A549 (cell line): ENCODE data around the gene PSMF1. TPM values are rescaled to one million over a fixed set of nuclear protein-coding genes. Genes with fewer than 3 reads are reported as not detected.

Experiments
- ATAC-seq, 2 experiments: fragments of 200-7000 bp in 1 of 2; fragments of >200 bp in 1 of 2; cut with Nextera tagmentation in 1 of 2; cut with Tn5 transposase in 1 of 2; 3 replicates each; pipeline versions ENCODE4 v1.8.0 to v1.9.1; 2018 to 2020; ENCODE audit warnings: mild to moderate bottlenecking in 1 of 2, moderate library complexity in 1 of 2
- CTCF ChIA-PET: fragments of 300-600 bp; sonication (Branson Sonifier 250); formaldehyde crosslinking; extraction: SDS; loops from one replicate; lab custom pipeline; 2021; ENCODE audit warnings: antibody characterized with exemption, inconsistent platforms; lab: Yijun Ruan, JAX
- POLR2A ChIA-PET: fragments of 350-600 bp; formaldehyde crosslinking; extraction: SDS; loops from one replicate; lab custom pipeline; 2021; ENCODE audit warnings: antibody characterized with exemption, inconsistent platforms; lab: Yijun Ruan, JAX
- DNase-seq, 2 experiments: peaks; one replicate each; pipeline versions ENCODE4 v3.0.0 to v3.0.0-alpha.2; 2011 to 2016; ENCODE audit warnings: low read depth in 1 of 2, low spot score in 1 of 2
- FAIRE-seq: peaks from 2 replicates; lab custom pipeline; 2011; peaks lifted over from hg19 to GRCh38; lab: Jason Lieb, UNC
- H3K27ac ChIP-seq, 2 experiments: fragments of >200 bp; sonication (Bioruptor Twin); formaldehyde crosslinking; 3 replicates each; pipeline ENCODE4 v1.5.1; 2016 to 2017
- H3K4me1 ChIP-seq: fragments of >200 bp; sonication (Bioruptor Twin); formaldehyde crosslinking; 3 replicates; pipeline ENCODE4 v1.6.1; 2016
- H3K4me2 ChIP-seq: fragments of >200 bp; sonication (Bioruptor Twin); formaldehyde crosslinking; 3 replicates; pipeline ENCODE4 v1.6.1; 2016
- H3K4me3 ChIP-seq: fragments of >200 bp; sonication (Bioruptor Twin); formaldehyde crosslinking; 3 replicates; pipeline ENCODE4 v1.5.1; 2016
- H3K9me3 ChIP-seq: fragments of >200 bp; sonication (Bioruptor Twin); formaldehyde crosslinking; 3 replicates; pipeline ENCODE4 v1.6.1; 2016
- ATOH8 ChIP-seq: fragments of 250-450 bp; sonication (Bioruptor Pico); IDR thresholded peaks from 2 replicates; pipeline ENCODE4 v1.5.0; 2020; ENCODE audit warnings: low read depth, mild to moderate bottlenecking, moderate library complexity
- BHLHE40 ChIP-seq: IDR thresholded peaks from 2 replicates; pipeline ENCODE4 v1.6.1; 2012; ENCODE audit warnings: low read depth, low read length, inconsistent platforms
- CBX8 ChIP-seq: fragments of 200-600 bp; sonication (generic); IDR thresholded peaks from 2 replicates; pipeline ENCODE4 v1.6.1; 2016
- EHF ChIP-seq: fragments of 250-450 bp; sonication (Bioruptor Pico); IDR thresholded peaks from 2 replicates; pipeline ENCODE4 v1.5.0; 2020; ENCODE audit warnings: mild to moderate bottlenecking
- FOSL2 ChIP-seq, 2 experiments: fragments of 450-650 bp in 1 of 2; fragments of >200 bp in 1 of 2; sonication (Bioruptor Twin) in 1 of 2; formaldehyde crosslinking; IDR thresholded peaks; 2 replicates each; pipeline versions ENCODE4 v1.5.0 to v1.6.1; 2016 to 2020; ENCODE audit warnings: mild to moderate bottlenecking in 1 of 2, moderate library complexity in 1 of 2
- HDAC2 ChIP-seq: fragments of 200-600 bp; sonication (generic); IDR thresholded peaks from 2 replicates; pipeline ENCODE4 v1.6.1; 2016
- HOXB5 ChIP-seq: fragments of 250-450 bp; sonication (Bioruptor Pico); IDR thresholded peaks from 2 replicates; pipeline ENCODE4 v1.5.0; 2020; ENCODE audit warnings: mild to moderate bottlenecking, moderate library complexity
- KDM5A ChIP-seq: fragments of 200-600 bp; sonication (generic); IDR thresholded peaks from 2 replicates; pipeline ENCODE4 v1.6.1; 2016; ENCODE audit warnings: antibody characterized with exemption, mild to moderate bottlenecking
- MAZ ChIP-seq: fragments of 150-350 bp; IDR thresholded peaks from 2 replicates; pipeline ENCODE4 v1.6.1; 2014; ENCODE audit warnings: antibody characterized with exemption, low read depth, low read length, borderline replicate concordance
- MYC ChIP-seq: IDR thresholded peaks from 2 replicates; pipeline ENCODE4 v1.6.1; 2012; ENCODE audit warnings: mild to moderate bottlenecking, inconsistent platforms, low read length, improper control_type of control experiment, borderline replicate concordance
- NFE2L2 ChIP-seq: fragments of 150-350 bp; conservative IDR thresholded peaks from 2 replicates; pipeline ENCODE4 v1.6.1; 2014; ENCODE audit warnings: low read length
- NPAS2 ChIP-seq: fragments of 250-450 bp; sonication (Bioruptor Pico); IDR thresholded peaks from 2 replicates; pipeline ENCODE4 v1.8.0; 2022; ENCODE audit warnings: mild to moderate bottlenecking, moderate library complexity, borderline replicate concordance
- NR3C1 ChIP-seq: fragments of >200 bp; sonication (Bioruptor Twin); formaldehyde crosslinking; IDR thresholded peaks from 3 replicates; pipeline ENCODE4 v1.6.1; 2017
- POLR2AphosphoS2 ChIP-seq: conservative IDR thresholded peaks from 2 replicates; pipeline ENCODE4 v1.6.1; 2012; ENCODE audit warnings: low read length, improper control_type of control experiment, inconsistent platforms
- RARB ChIP-seq: fragments of 250-450 bp; sonication (Bioruptor Pico); IDR thresholded peaks from 2 replicates; pipeline ENCODE4 v1.8.0; 2021; ENCODE audit warnings: mild to moderate bottlenecking, moderate library complexity
- SMC3 ChIP-seq: fragments of >200 bp; sonication (Bioruptor Twin); formaldehyde crosslinking; IDR thresholded peaks from 3 replicates; pipeline ENCODE4 v1.6.1; 2018; ENCODE audit warnings: inconsistent platforms
- ZFP36 ChIP-seq: fragments of 450-650 bp; IDR thresholded peaks from 2 replicates; pipeline ENCODE4 v1.6.1; 2014; ENCODE audit warnings: borderline replicate concordance; ENCODE audit not compliant: partially characterized antibody
- ZNF302 ChIP-seq: fragments of 250-450 bp; sonication (Bioruptor Pico); IDR thresholded peaks from 2 replicates; pipeline ENCODE4 v1.9.0; 2021; ENCODE audit warnings: inconsistent platforms, mild to moderate bottlenecking, moderate library complexity
- ZSCAN20 ChIP-seq: fragments of 250-450 bp; sonication (Bioruptor Pico); IDR thresholded peaks from 2 replicates; pipeline ENCODE4 v1.8.0; 2022; ENCODE audit warnings: mild to moderate bottlenecking, moderate library complexity
- WGBS: methylation state at CpG from one replicate; pipeline ENCODE4 v1.1.6; 2017; ENCODE audit errors: missing lambda C conversion rate; 5-methylcytosine and 5-hydroxymethylcytosine counted together
- polyA plus RNA-seq, 4 experiments: library from polyadenylated mRNA; depleted of rRNA in 3 of 4; stranded (reverse); fragments of >200 nt; fragmentation: RNase III in 1 of 4; extraction: RNeasy Plus Mini Kit Qiagen cat#74134 plus additional on column Dnase treatment in 1 of 4; gene quantifications; 2 replicates in 3 of 4; 3 replicates in 1 of 4; pipeline ENCODE4 v1.2.3, GENCODE V29; 2011 to 2017
- TF ChIP-seq, protein P1 (sequence below): fragments of 200-600 bp; sonication (generic); IDR thresholded peaks from 2 replicates; pipeline ENCODE4 v1.6.1; 2016; ENCODE audit warnings: antibody characterized with exemption, mild to moderate bottlenecking, moderate library complexity
- TF ChIP-seq, protein P2 (sequence below): IDR thresholded peaks from 2 replicates; pipeline ENCODE4 v1.6.1; 2012
- TF ChIP-seq, protein P3 (sequence below): fragments of 150-350 bp; IDR thresholded peaks from 2 replicates; pipeline ENCODE4 v1.6.1; 2014; ENCODE audit warnings: low read depth, mild to moderate bottlenecking, low read length

PSMF1 gene
- polyA plus RNA-seq, 2 of the 4 experiments (the other 2 are of a cell fraction) = 123 to 157 TPM

- DNase-seq = no peak
- H3K4me3 ChIP-seq = no peak overlapping the region
- no peak for ATAC-seq
- H3K4me2 ChIP-seq = no peak overlapping the region
- H3K9me3 ChIP-seq = peaks cover 26% of the 10 kb centered on the region
- TF ChIP-seq ZSCAN20 (no peak), SMC3 (no peak)
- no peak overlapping the region for H3K27ac ChIP-seq
- CTCF ChIA-PET = interaction anchor here (1.1 kb wide), 1 partner anchor 14 kb away, joined by 3 read pairs; no protein-coding TSS in a partner anchor
- no peak for FAIRE-seq
- POLR2A ChIA-PET = no interaction called here
- H3K4me1 ChIP-seq = no peaks in the 10 kb centered on the region
These were observed 16.4 kb upstream of the PSMF1 start for GRCh38 chr20:1102016-1102415.

DNA sequence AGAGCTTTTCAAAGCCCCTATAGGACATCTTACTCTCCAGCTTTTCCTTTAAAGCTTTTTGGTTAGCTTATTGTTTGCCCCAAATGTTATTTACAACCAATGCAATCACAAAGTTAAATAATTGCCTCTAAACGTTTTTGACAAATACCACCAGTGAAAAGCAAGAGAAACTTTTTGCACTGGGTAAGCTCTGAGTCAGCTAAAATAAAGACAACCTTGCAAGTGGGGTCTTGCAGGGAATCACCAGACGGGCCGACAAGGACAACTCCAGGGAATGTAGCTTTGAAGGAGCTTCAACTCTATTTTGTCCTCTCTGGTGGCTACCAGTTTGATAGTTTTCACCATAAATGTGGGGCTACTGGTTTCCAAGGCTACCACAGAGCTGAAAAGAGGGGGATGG, 14.7 kb upstream of the PSMF1 start:
- no peak for DNase-seq
- no peak for ATAC-seq
- ChIA-PET POLR2A (no interaction called here), CTCF (interaction anchor here (1.0 to 1.6 kb wide), 3 partner anchors 9 to 148 kb away, joined by 3 to 5 read pairs (median 3); no protein-coding TSS in a partner anchor)
- Histone ChIP-seq H3K4me2 (no peak overlapping the region), H3K4me1 (no peaks in the 10 kb centered on the region), H3K27ac (no peak overlapping the region)
- 61% methylated on average over 3 of the region's 3 CpGs for WGBS
- TF ChIP-seq NPAS2 (CRISPR knock-in tag) = no peak
- no peak for TF ChIP-seq MAZ
- no peak for TF ChIP-seq ZNF302 (CRISPR knock-in tag)
- no peak for TF ChIP-seq NR3C1
- TF ChIP-seq POLR2AphosphoS2 = no peak
- no peak for TF ChIP-seq ZFP36
- TF ChIP-seq, all 56 proteins: peak for 0
- FAIRE-seq = no peak
- Histone ChIP-seq H3K4me3 (no peak overlapping the region), H3K9me3 (peaks cover 18% of the 10 kb centered on the region)

DNA sequence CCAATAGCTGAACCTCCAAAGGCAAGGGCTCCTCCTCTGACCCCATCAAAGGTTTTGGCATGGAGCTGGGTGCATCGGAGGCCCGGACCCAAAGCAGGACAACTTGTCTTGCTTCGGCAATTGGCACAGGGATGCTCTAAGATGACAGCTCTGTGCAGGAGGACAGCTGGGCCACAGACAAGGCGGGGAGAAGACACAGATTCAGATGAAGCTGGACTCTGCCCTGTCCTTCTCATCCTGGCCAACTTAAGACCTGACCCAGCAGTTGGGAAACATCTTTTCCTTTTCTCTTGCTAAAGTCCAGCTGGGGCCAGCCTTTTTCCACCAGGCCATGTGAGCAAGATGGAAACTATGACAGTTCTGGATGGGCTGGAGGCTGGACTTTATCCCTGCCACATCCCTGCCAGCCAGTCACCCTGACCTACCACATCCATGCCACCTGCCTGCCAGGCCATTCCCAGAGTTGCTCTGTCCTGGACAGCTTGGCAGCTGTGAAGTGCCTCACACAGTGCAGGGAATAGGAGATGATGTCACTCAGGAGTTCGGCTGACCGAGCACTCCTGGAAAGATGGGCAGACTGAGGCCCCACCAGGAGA, 12.7 kb upstream of the PSMF1 start:
- TF ChIP-seq BHLHE40 (no peak), CBX8 (no peak), EHF (no peak)
- ChIA-PET POLR2A (no interaction called here), CTCF (interaction anchor here (0.6 to 4.4 kb wide), 7 partner anchors 10 to 287 kb away, joined by 3 to 50 read pairs (median 19); partner anchors contain the start of gene PSMF1)
- ATAC-seq (no peak), FAIRE-seq (no peak), DNase-seq (no peak)
- no peak overlapping the region for H3K4me3 ChIP-seq
- H3K9me3 ChIP-seq = peaks cover 15% of the 10 kb centered on the region
- H3K4me1 ChIP-seq = no peaks in the 10 kb centered on the region
- H3K4me2 ChIP-seq = no peak overlapping the region
- 60% methylated on average over 6 of the region's 6 CpGs for whole genome bisulfite sequencing
- no peak overlapping the region for H3K27ac ChIP-seq

- DNase-seq = no peak
- POLR2A ChIA-PET = no interaction called here
- WGBS = 46% methylated on average over 3 of the region's 3 CpGs
- H3K4me3 ChIP-seq = no peak overlapping the region
- no peak overlapping the region for H3K27ac ChIP-seq
- no peak for FAIRE-seq
- CTCF ChIA-PET = interaction anchor here (1.3 to 4.4 kb wide), 12 partner anchors 11 to 309 kb away, joined by 4 to 50 read pairs (median 17); partner anchors contain the start of gene PSMF1
- TF ChIP-seq FOSL2 (IDR thresholded peaks at IDR 0.05) (no peak), FOSL2 (CRISPR knock-in tag; IDR thresholded peaks at IDR 0.05) (no peak), KDM5A (no peak), HOXB5 (CRISPR knock-in tag) (no peak), ATOH8 (CRISPR knock-in tag) (no peak), ZFP36 (no peak), MYC (no peak), RARB (CRISPR knock-in tag) (no peak), HDAC2 (no peak), CBX8 (no peak), NFE2L2 (no peak)
- TF ChIP-seq, protein P1, sequence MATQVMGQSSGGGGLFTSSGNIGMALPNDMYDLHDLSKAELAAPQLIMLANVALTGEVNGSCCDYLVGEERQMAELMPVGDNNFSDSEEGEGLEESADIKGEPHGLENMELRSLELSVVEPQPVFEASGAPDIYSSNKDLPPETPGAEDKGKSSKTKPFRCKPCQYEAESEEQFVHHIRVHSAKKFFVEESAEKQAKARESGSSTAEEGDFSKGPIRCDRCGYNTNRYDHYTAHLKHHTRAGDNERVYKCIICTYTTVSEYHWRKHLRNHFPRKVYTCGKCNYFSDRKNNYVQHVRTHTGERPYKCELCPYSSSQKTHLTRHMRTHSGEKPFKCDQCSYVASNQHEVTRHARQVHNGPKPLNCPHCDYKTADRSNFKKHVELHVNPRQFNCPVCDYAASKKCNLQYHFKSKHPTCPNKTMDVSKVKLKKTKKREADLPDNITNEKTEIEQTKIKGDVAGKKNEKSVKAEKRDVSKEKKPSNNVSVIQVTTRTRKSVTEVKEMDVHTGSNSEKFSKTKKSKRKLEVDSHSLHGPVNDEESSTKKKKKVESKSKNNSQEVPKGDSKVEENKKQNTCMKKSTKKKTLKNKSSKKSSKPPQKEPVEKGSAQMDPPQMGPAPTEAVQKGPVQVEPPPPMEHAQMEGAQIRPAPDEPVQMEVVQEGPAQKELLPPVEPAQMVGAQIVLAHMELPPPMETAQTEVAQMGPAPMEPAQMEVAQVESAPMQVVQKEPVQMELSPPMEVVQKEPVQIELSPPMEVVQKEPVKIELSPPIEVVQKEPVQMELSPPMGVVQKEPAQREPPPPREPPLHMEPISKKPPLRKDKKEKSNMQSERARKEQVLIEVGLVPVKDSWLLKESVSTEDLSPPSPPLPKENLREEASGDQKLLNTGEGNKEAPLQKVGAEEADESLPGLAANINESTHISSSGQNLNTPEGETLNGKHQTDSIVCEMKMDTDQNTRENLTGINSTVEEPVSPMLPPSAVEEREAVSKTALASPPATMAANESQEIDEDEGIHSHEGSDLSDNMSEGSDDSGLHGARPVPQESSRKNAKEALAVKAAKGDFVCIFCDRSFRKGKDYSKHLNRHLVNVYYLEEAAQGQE = no peak
- TF ChIP-seq, protein P2, sequence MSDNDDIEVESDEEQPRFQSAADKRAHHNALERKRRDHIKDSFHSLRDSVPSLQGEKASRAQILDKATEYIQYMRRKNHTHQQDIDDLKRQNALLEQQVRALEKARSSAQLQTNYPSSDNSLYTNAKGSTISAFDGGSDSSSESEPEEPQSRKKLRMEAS = no peak
- TF ChIP-seq, protein P3, sequence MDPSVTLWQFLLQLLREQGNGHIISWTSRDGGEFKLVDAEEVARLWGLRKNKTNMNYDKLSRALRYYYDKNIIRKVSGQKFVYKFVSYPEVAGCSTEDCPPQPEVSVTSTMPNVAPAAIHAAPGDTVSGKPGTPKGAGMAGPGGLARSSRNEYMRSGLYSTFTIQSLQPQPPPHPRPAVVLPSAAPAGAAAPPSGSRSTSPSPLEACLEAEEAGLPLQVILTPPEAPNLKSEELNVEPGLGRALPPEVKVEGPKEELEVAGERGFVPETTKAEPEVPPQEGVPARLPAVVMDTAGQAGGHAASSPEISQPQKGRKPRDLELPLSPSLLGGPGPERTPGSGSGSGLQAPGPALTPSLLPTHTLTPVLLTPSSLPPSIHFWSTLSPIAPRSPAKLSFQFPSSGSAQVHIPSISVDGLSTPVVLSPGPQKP = no peak
- H3K9me3 ChIP-seq = peaks cover 11% of the 10 kb centered on the region
- no peak for ATAC-seq
- H3K4me2 ChIP-seq = no peak overlapping the region
- no peaks in the 10 kb centered on the region for H3K4me1 ChIP-seq
These were observed 11.2 kb upstream of the PSMF1 start for GRCh38 chr20:1107176-1107575.
